SK-N-SH (cell line): ENCODE measurements around the gene GNAZ.

Experiments
- CTCF ChIP-seq: fragments of 200-600 bp; sonication (generic); IDR thresholded peaks from 2 replicates; pipeline ENCODE4 v1.6.1; 2017; ENCODE audit warnings: antibody characterized with exemption, mild to moderate bottlenecking, moderate library complexity
- ELF1 ChIP-seq: IDR thresholded peaks from 2 replicates; pipeline ENCODE4 v1.4.0; 2012
- EZH2phosphoT487 ChIP-seq: fragments of 200-600 bp; sonication (generic); IDR thresholded peaks from 2 replicates; pipeline ENCODE4 v1.6.1; 2017; ENCODE audit warnings: low read depth, mixed run types, mild to moderate bottlenecking, antibody characterized with exemption, moderate library complexity, borderline replicate concordance
- GATA2 ChIP-seq: sonication (generic); formaldehyde crosslinking; IDR thresholded peaks from 2 replicates; pipeline ENCODE4 v1.5.0; 2020; ENCODE audit warnings: mild to moderate bottlenecking, missing genetic modification reagents
- IRF3 ChIP-seq: fragments of 150-350 bp; IDR thresholded peaks from 2 replicates; pipeline ENCODE4 v1.6.1; 2016; ENCODE audit warnings: mild to moderate bottlenecking, low read depth, low read length
- MAX ChIP-seq: IDR thresholded peaks from 2 replicates; pipeline ENCODE4 v1.4.0; 2012; ENCODE audit warnings: low read depth
- PBX3 ChIP-seq: IDR thresholded peaks from 2 replicates; pipeline ENCODE4; 2012
- POLR2AphosphoS5 ChIP-seq: IDR thresholded peaks from 2 replicates; pipeline ENCODE4 v1.6.1; 2012; ENCODE audit warnings: low read depth, low read length
- RAD21 ChIP-seq: IDR thresholded peaks from 2 replicates; pipeline ENCODE4 v1.6.1; 2012; ENCODE audit warnings: mild to moderate bottlenecking, low read length
- RFX5 ChIP-seq: IDR thresholded peaks from 2 replicates; pipeline ENCODE4 v1.6.1; 2012; ENCODE audit warnings: mild to moderate bottlenecking, improper control_type of control experiment, low read length
- SMC3 ChIP-seq: IDR thresholded peaks from 2 replicates; pipeline ENCODE4 v1.6.1; 2012; ENCODE audit warnings: low read depth, low read length, improper control_type of control experiment
- USF1 ChIP-seq: IDR thresholded peaks from 2 replicates; pipeline ENCODE4 v1.4.0; 2012; ENCODE audit warnings: low read depth, borderline replicate concordance
- YY1 ChIP-seq: IDR thresholded peaks from 2 replicates; pipeline ENCODE4 v1.4.0; 2012; ENCODE audit warnings: low read depth, mild to moderate bottlenecking

GRCh38 chr22:23155143-23155542 is 84.8 kb downstream of the GNAZ start:
- TF ChIP-seq GATA2 (CRISPR knock-in tag) (no peak), PBX3 (no peak), CTCF (no peak), MAX (no peak), EZH2phosphoT487 (no peak), POLR2AphosphoS5 (no peak), SMC3 (no peak), RAD21 (no peak), IRF3 (no peak), YY1 (no peak), RFX5 (no peak), ELF1 (no peak), USF1 (no peak)
